Amygdala (tissue), 56 donors: ENCODE data around the gene C3.

Source experiments
- DNase-seq, 56 donors: peaks; one replicate each; lab custom pipeline; 2025; lab: John Stamatoyannopoulos, UW

Gene C3

GRCh38 chr19:6696239-6696820 lies 24.1 kb downstream of the C3 start:
- DNase-seq = no peak

GRCh38 chr19:6694147-6694815 lies 26.2 kb downstream of the C3 start:
- no peak for DNase-seq

- DNase-seq = no peak
Observed at GRCh38 chr19:6693681-6694080, 26.8 kb downstream of the C3 start.

- no peak for DNase-seq
Observed at GRCh38 chr19:6693056-6693471, 27.4 kb downstream of the C3 start.

DNA sequence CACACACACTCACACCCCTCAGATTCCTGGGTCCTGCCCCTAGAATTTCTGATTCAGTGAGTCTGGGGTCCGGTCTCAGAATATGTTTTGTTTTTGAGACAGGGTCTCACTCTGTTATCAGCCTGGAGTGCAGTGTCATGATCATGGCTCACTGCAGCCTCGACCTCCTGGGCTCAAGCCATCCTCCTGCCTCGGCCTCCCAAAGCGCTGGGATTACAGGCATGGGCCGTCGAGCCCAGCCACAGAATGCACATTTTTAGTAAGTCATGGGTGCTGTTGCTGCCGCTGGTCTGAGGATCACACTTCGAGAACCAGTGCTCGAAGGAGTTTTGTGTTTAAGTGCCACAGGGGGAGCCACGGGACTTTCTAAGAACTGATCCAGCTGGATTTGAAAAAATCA lies 28.4 kb downstream of the C3 start:
- no peak for DNase-seq

- no peak for DNase-seq
Observed at GRCh38 chr19:6691342-6691741, 29.1 kb downstream of the C3 start.

GRCh38 chr19:6690160-6690885 lies 30.1 kb downstream of the C3 start:
- no peak for DNase-seq

GRCh38 chr19:6687114-6687513 lies 33.3 kb downstream of the C3 start:
- DNase-seq = no peak

DNA sequence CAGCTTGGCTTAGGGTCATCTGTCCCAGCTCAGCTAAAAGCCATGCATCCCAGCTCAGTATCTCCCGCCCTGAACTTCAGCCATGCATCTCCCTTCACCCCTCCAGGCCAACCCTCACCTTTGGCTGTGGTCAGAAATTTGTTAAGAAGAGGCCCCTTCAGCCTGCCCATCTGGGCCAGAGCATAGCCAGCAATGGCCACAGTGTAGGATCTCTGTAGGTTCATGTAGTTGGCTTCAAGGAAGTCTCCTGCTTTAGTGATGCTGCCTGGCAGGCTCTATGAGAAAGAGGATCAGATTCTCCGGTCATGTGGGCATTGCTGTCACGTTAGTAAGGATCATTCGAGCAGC lies 33.8 kb downstream of the C3 start:
- no peak for DNase-seq

- no peak for DNase-seq
Observed at GRCh38 chr19:6685962-6686627, 34.4 kb downstream of the C3 start.

DNA sequence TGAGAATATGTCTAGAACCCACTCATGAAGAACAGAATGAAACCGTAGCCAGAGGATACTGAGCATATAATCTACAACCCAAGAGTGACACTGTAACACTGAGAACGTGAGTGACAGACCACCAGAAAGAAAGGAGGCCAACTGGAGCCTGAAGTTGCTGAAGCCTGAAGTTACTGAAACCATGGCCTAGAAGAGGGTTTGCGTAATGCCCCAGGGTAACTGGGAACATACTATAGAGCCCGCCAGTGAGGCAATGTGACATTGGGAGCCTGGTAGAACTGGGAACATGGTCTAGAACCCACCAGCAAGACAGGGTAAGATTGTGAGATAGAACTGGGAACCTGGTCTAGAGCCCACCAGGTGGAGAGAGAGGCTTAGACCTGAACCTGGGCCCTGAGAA lies 35.0 kb downstream of the C3 start:
- no peak for DNase-seq

DNA sequence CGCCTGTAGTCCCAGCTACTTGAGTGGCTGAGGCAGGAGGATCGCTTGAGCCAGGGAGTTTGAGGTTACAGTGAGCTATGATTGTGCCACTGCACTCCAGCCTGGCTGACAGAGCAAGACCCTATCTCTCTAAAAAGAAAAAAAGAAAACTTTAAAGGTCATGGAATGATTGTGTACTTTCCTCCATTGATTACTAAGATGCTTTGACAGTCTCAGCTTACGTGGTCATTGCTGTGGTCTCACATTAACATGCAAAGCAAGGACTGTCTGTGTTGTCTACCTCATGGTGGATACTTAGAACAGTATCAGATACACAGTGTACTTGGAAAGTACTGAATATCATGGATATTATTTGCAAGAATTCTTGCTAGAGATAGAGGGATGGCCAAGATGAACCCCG lies 36.5 kb downstream of the C3 start:
- no peak for DNase-seq

- no peak for DNase-seq
Observed at GRCh38 chr19:6682607-6683128, 37.8 kb downstream of the C3 start.

DNA sequence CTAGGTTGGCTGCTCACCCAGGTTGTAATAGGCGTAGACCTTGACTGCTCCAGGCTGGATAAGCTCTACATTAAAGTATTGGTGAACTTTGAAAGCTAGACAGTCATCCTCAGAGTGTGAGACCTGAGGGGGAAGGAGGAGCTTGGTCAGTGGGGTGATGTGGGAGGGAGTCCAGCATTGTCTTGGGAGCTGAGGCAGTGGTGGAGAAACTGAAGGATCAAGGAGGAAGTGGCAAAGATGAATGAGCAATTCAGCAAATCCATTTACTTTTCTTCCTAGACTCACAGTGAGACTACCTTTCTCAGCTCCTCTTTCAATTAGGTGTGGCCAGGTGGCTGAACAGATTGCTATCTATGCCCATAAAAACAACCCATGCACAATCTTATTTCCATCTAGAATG lies 40.3 kb downstream of the C3 start:
- no peak for DNase-seq

- no peak for DNase-seq
Observed at GRCh38 chr19:6679139-6679538, 41.3 kb downstream of the C3 start.

- DNase-seq = no peak
Observed at GRCh38 chr19:6678690-6679109, 41.8 kb downstream of the C3 start.

DNA sequence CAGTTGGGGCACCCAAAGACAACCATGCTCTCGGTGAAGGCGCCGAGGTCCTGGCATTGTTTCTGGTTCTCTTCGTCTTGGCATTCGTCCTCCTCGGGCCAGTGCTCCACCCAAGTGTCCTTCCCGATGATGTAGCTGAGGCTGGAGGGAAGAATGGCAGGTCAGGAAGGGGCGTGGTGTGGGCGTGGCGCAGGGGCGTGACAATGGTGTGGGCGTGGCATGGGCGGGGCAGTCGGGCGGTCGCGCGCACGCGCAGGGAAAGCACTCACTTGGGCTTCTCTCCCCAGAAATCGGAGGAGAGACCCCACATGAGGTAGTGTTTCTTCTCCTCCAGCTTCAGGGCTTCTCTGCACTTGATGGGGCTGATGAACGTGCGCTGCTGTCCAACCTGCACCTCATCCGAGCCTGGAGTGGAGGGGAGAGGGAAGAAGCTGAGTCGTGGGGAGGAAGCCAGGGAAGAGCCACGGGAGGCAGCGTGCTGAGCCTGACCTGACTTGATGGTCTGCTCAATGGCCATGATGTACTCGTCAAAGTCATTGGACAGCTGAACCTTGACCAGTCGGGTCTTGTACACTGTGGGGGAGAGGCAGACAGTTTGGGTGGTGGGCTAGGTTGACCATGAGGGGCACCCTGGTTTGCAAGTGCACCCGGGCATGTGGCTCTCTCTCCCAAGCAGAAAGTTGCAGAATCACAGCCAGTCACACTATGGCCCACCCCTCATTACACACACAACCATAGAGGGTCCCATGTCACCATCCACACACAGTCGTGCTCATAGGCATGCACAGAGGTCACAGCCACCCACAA lies 42.4 kb downstream of the C3 start:
- peak in 2 of 56 donors; percentile 1 for DNase-seq

GRCh38 chr19:6677495-6677882 lies 43.0 kb downstream of the C3 start:
- DNase-seq = no peak

DNA sequence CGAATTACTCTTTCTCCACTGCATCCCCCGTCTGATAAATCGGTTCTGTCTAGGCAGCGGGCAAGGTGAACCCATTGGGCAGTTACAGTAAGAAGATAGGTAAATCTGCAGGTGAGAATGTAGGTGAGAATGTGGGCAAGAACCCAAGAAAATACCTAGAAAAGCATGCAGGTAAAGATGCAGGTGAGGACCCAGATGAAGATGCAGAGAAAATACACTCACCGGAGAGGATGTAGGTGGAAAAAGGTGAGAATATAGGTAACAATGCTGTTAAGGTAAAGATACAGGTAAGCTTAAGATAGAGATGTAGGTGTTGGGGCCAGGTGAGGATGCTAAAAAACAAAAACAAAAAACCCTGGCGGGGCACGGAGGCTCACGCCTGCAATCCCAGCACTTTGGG lies 44.2 kb downstream of the C3 start:
- no peak for DNase-seq

- DNase-seq = peak in 16 of 56 donors; percentile 1 to 28 (median 8)
Observed at GRCh38 chr19:6674868-6675305, 45.6 kb downstream of the C3 start.
